Measurements from ENCODE around the gene TRMT44.

The TRMT44 gene

DNA sequence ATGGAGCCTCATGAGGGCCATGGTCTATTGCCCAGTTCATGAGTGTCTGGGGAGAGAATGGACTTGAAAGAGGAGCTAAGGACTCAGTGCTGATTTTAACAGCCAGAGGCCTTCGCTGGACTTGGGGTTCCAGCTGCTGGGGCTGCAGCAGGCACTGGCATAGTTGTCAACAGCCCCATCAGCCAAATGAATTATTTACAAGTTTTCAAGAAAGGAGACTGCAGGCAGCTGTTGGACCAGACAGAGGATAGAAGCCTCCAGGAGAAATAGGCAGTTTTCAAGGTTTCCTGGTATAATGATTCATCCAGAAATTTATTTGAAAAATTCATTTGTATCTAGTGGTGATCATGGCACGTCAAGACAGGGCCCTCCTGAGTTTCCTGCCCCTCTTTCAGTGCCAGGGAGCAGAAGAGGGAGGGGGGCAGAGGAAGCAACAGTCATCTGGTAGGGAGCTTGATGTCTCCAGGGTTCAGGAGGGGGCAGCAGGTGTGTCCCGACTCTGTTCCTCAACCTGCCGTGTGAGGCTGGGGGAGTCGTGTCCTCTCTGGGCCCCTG is 76.5 kb downstream of the TRMT44 start:
- no peak for DNase-seq

DNA sequence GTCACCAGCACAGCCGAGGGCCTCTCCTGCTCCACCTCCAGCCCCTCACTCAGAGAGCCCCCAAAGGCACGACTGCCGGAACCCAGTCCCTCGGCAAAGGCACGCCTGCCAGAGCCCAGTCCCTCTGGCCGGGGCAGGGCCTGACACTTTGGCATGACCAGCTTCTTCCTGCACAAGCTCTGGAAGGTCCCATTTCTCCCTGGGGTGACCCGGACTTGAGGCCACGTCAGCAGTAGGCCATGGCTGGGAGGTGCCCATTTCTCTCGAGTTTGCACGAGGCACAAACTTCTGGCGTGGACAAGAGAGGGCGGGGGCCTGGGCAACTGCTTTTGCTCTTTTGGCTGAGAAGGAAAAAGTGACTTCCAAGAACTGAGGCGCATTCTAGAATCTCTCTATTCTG is 77.4 kb downstream of the TRMT44 start:
- DNase-seq = no peak

DNA sequence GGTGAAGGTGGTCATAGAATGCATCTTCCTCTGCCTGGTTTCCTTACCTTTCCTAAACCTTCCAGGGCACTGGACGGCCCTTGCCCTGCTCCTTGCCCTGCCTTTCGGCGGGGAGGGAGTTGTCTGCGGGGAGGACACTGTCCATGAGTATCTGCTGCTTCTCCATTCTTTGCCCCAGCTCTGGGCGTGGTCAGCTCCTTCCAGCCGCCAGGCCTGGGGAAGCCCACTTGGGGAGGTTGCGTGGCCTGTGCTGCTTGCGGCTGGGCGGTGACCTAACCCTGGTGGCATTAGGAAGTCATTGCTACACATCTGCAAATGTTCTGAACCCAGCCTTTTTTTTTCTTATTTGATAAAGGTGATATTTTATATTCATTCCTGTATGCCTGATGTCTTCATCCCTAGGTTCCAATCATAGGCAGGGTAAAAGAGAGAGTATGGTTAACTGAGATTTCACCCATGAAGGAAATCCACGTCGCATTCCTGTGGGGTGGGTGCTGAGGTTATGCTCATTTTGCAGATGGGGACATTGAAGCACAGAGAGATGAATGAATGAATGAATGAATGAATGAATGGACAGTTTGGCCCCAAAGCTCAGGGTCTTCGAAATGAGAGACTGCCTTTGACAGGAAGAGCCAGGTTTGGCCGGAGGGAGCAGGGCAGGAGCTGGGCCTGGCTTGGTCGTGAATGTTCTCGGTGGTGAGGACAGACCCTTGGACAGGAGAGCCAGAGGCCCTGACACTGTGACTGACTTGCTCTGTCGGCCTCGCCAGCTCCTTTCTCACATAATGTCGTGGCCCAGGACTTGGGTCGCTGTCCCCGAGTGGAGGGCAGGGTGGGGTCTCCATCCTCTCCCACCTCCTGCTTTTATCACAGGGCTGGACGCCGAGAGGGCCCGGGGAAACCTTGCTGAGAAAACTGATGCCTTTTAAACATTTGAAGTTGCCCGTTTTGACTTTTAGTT is 81.9 kb downstream of the TRMT44 start:
- no peak for DNase-seq

DNA sequence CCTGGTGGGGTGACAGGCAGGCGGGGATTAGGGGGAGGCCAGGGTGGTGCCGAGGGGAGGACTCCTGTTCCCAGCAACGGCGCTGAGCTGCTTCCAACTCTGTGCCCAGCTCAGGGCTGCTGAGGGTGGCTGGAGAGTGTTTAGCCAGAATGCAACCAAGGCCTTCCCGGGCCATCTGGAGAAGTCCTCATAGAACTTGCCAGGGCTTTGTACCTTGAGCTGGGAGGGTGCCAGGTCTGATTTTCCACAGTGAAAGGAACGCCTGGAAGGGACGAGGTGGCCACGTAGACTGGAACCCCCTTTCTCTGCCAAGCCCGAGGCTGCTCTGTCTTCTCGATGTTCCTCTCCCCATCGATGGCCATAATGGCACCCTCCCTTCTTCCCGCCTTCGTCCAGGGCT is 82.6 kb downstream of the TRMT44 start:
- DNase-seq = no peak

DNA sequence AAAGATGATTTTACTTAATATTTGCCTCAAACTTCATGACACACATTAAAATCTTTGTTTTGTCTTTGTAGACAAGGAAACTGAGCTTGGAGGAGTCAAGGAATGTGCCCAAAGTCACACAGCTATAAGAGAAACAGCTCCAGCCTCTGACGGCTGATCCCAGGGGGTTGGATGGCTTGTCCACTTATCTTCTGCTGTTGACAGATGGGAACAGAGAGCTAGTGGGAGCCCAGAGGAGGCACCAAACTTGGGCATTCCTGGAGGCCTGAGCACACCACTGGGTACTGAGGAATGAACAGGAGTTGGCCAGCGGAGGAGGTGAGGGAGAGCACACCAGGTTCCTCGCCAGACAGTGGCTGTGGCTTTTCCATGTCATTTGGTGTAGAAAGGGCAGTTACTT is 83.2 kb downstream of the TRMT44 start:
- no peak for DNase-seq

DNA sequence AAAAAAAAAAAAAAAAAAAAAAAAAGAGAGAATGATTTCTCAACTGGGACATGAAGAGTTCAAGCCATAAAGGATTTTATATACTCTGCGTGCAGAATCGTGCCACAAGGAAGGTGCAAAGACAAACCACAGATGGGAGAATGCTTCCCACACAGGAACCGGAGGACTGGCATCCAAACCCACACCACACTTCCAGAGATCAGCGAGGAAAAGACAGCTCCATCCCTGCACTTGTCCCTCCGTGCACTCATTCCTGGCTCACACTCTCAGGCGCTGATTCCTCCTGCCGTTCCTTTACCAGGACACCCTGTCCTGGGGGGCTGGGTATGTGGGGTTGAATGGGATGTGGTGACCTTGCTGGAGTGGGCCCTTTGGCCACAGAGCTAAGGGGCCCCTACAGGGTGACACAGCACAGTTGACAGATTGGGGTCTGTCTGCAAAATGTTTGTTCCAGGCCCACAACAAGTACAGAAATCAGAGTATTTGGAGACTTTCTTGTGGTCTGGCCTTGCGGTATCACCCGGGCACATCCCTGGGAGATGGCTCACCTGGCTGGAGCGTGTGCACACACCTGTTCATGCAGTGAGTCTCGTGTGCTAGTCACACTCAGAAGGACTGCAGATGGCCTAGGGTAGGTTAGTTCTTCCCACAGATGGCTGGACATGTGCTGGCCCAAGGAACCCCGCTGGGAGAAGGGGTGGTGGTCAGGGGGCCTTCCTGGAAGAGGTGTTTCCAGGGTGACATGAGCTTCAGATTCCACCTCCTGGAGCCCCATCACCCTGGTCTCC is 84.2 kb downstream of the TRMT44 start:
- DNase-seq = no peak

DNA sequence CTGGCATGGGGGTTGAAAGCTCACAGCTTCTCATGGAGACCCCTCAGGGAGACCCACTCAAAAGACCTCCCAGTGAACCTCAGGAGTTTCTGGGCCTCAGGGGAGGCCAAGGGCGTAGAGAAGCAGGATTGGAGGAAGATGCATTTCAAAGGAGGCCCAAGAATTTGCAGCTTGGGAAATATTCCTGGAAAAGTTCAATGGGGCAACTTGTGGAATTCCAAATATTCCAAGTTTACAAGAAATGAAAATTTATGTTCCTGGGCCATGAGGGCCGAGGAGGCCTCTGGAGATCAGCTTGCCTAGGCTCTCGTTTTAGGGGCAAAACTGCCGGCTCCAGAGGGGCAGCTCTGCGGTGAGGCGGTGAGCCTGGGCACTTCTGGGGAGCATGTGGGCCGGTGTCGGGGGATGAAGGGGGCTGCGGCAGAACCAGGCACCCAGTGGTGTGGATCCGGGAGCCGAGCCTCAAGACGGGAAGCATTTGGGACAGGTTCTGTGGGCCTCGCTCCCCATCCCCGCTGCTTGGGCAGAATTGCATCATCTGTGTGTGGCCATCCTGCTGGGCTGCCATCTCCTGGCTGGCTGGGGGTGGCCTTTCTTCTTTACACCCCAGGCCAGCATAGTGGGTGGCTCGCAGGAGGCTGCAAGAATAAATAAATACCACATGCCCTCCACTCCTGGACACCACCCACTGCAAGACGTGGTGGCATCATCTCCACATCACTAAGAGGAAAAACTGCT is 85.0 kb downstream of the TRMT44 start:
- no peak for DNase-seq

All from hematopoietic multipotent progenitor cell treated with erythropoietin and hydrocortisone succinate and interleukin-3 and kit ligand, for 4 days (in vitro differentiated cells).